HTR-8/SVneo (cell line): ENCODE results near the gene SCN7A.

Experiments used
- DNase-seq: peaks from one replicate; pipeline ENCODE4 v3.0.0; 2011; ENCODE audit warnings: low spot score, mixed read lengths; ENCODE audit not compliant: insufficient read length
- FAIRE-seq: peaks from 2 replicates; lab custom pipeline; 2011; peaks lifted over from hg19 to GRCh38; lab: Jason Lieb, UNC

SCN7A gene

GRCh38 chr2:166494140-166494624 is at the start of gene SCN7A:
SCN7A (minus strand) TSS chr2:166494249; CDS start chr2:166477696, 16,553 bp downstream.
- FAIRE-seq: no peak
- no peak for DNase-seq

- DNase-seq: peak; percentile 32
- FAIRE-seq: peak; percentile 40
These were observed 45.5 kb upstream of the SCN7A start for GRCh38 chr2:166539340-166540162.

DNA sequence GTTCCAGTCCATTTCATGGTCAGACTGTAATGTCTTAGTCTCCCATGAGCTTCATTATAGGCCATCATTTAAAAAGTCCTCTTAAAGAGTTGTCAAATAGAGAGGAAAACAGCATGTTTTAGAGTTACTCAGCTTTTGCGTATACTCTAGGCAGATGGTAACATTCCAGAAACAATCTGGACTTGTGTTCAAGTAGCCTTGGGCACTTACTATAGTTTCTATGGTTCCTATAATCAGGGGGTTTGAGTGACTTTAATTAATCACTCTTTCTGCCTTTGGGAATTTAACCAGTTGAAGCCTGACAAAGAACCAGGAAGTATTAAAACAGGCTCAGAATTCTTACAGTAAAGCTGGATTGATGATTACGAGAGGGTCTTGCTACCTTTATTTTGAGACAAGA is 42.1 kb upstream of the SCN7A start:
- no peak for FAIRE-seq
- DNase-seq: no peak

DNA sequence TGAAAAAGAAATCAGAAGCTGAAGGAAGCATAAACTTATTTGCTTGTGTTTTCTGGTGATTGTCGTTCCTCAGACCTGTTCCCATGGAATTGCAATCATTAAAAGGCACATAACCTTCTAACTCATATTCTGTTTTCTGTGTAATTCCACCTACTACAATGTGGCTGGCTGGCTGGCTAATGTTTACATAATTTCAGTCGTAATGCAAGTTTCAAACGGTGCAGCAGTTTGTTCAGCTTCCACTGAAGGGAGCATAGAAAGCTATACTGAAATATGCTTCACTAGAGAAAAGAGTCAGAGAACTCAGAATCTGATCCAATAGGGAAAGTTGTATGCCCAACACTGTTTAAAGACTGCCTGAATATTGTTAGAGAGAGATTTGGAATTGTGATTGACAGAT is 27.1 kb upstream of the SCN7A start:
- DNase-seq (no peak), FAIRE-seq (no peak)

DNA sequence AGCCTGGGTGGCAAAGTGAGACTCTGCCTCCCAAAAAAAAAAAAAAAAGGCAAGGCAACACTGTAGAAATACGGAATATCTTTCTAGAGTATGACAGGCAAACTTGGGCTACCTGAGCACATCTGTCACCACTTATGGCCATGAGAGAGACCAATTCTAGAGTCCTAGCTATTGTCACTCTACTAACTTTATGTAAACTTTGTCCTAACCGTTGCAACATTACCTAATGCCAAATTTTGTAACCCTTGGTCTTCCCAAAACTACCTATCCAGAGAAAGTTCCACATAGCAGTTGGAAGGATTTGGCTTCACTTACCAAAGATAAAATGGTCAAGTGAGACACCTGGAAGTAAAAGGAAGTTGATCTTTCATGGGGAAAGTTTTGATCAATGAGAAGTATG is 26.6 kb upstream of the SCN7A start:
- DNase-seq: no peak
- no peak for FAIRE-seq

- no peak for FAIRE-seq
- DNase-seq: no peak
These were observed 25.4 kb upstream of the SCN7A start for GRCh38 chr2:166519391-166519962.

DNA sequence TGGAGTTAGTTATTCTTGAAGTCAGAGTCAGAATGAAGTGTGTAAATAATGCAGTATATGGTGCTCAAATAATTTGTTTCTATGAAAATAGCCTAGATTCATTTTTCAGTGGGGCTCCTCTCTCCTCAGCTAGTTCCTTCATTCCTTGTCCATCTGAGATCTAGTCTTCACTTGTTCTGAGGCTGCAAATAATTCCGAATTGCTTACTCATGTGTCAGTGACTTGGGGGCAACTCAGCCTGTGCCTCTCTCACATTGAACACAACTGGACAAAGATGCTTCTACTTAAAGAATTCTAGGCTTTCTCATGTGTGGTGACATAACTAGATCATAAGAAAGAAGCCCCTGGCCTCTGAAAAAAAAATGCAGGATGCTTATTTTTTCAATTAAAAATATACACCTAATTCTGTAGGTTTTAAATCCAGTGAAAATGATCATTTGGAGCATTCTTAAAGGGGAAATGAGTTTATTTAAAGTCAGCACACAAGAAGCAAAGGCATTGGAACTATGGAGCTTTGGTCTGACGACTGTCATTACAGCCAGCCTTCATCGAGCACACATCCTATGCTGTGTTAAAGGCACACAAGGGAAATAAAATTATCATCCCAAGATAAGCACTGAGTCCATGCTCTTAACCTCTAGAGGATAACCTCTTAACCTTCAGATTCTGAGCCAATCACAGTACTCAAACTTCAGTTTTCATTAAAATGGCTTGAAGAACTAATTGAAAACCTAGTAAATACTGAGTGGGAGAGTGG is 24.8 kb upstream of the SCN7A start:
- DNase-seq (no peak), FAIRE-seq (no peak)

DNA sequence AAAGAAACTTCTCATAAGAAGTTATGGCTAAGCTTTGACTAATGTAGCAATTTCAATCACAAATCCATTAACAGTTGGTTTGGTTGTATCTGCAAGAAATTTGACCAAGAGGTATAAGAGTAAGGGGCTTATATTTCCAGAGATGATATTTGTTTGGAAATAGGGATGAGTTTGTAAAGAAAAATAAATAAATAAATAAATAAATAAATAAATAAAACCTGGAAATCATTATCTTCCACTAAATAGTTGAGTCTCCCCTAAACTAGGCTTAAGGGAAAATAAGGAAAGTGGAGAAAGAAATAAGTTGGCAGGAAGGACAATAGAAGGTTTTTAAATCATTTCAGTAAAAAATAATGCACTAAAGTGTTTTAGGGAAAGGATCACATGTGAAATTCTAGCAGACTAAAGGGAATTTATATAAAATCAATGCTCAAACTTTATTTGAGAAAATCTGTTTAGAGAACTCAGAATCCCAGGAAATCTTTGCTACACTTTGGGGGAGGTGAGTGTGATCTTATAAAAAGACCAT is 23.5 kb upstream of the SCN7A start:
- DNase-seq: no peak
- FAIRE-seq: no peak

GRCh38 chr2:166516712-166517303 is 22.8 kb upstream of the SCN7A start:
- FAIRE-seq: no peak
- no peak for DNase-seq

DNA sequence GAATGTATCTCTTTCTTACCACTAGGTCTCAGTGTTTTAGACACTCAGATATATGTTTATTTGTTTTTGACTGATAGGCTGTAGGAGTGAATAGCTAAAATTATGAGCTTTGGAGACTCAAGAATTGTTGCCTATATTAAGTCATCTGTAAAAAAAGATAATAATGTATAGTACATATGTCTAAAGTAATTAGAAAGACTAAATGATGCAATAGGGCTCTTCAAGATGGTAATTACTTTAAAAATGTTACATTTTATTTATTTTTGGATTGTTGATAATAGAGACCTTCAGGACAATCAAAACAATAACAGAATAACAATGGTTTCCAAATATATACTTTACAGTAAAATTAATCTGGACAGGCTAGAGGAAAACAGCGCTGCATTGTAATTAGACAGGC is 19.9 kb upstream of the SCN7A start:
- DNase-seq (no peak), FAIRE-seq (no peak)

DNA sequence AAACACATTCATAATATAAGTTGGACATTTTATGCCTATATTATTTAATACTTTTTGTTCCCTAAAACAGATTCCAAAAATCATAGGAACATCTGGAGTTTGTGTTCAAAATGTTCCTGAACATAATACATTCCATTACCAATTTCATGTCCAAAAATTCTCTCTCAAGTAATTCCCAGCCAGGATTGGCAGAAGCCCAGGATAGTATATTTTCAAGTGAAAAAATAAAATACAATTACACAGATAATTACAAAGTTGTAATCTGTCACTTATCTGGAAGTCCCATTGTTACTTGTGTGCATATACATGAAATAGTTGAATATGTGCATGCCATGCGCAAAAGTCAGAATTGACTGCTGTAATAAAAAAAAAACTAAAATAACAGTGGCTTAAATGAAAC is 5.2 kb upstream of the SCN7A start:
- FAIRE-seq: no peak

DNA sequence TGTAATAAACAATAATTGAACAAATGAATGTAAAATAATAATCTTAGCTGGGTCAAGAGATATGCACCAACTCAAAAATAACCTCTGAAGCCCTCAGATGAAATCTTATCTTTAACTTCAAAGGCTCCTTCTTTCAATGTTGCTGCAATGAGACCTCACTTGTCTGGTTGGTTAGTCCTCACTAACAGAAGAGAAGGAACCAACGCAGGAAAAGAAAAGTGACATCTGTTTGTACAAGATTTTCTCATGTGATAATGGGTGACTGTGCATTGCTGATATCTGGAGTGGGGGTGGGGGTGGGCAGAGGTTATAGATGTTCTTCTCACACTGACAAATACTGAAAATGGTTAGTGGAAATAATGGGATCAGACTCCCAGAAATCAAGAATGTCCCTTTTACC is 2.6 kb downstream of the SCN7A start:
- DNase-seq (no peak), FAIRE-seq (no peak)

More for the DNA sequence above, 5.2 kb upstream of the SCN7A start:
- DNase-seq: no peak

DNA sequence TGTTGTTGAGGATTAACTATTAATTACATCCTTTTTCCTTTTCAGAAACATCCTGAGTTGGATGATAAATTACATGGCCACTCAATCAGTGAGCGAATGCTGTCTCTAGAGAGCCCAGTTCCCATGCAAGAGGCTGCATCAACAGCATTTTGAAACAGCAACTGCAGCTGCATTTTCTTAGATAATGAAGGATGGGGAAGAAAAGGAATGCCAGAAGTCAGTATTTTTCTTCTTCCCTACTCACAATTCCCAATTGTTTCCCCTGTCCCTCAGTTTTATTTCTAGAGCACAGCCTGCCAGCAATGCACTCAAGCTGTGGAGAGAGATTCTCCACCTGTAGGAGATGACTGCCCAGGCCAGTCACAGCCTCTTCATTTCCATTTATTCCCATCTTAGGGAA is 6.9 kb downstream of the SCN7A start:
- FAIRE-seq (no peak), DNase-seq (no peak)

DNA sequence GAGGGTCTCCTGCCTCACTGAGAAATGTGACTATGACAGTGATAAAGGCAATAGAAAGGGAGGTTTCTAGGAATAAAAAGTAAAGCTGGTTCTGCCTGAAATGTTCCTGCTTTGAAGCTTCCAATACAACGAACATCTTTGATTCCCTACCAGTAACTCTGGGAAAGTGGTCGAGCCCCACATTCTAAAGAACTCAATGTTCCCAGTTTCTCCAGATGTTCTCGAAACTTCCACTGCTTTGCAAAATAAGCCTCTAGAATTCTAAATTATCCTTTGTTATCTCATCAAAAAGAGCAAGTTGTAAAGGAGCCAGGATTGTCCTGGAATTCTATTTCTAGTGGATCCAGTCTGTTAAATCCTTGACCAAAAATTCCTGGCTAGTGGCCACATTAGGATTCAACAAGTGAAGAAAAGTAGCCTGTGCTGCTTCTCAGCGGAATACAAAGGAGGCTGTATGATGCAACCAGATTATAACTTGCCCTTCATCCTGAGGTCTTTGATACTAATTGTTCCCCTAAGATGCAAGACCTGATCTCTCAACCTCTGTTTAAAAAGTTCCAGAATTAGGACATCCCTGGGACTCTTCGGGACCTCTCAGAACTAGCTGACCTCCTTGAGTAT is 8.4 kb downstream of the SCN7A start:
- DNase-seq (no peak), FAIRE-seq (no peak)

DNA sequence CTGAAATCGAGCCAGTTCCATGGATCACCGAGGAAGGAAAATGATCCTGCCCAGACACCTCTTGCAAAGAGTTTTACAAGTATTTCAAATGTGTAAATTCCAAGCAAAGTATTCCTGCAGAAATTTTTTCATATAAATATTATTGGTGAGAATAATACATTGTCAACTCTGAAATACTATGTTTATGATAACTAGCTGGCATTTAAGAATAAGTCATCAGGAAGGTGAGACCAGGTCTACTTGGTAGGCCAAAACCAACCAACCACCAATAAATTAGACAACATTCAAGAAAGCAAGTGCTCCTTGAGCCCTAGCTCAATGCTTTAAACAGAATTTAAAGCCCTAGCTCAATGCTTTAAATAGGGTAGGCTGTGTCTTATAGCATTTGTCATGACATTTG is 21.7 kb downstream of the SCN7A start:
- DNase-seq (no peak), FAIRE-seq (no peak)

DNA sequence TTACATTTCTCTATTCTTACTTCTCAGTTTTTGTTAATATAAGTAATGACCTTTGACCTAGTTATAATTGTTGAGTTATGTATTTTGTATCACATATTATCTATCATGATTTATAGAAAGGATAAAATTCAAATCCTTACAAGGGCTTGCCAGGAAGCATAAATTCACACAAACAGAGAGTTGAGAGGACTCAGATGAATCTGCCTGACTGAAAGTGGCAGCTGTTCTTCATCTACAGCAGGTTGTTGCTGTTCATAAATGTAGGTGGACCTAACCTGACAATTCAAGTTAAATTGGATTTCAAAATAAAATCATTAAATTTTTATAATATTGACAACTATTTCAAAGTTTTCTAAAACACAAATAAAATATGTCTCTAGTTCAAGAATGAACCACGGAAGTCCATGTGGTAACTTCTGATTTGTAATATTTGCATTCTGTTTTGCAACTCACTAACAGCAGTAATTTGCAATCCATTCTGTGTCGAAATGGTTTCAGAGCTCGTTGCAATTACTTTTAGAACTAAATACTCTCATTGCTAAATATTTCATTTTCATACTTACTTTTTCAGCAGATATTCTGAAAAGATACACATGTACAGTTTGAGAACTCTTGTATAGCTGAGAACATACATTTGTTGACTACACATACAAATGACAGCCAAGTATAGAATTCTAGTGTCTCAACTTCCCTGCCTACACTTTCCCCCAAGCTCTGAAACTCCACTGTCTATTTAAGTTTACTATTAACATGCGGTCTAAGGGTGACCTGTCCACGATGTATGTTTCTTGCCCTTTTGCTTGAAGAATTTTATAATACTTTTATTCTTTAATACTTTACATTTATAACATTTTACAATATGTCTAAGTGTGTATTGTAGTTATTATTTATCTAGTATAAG is 25.7 kb downstream of the SCN7A start:
- no peak for FAIRE-seq

DNA sequence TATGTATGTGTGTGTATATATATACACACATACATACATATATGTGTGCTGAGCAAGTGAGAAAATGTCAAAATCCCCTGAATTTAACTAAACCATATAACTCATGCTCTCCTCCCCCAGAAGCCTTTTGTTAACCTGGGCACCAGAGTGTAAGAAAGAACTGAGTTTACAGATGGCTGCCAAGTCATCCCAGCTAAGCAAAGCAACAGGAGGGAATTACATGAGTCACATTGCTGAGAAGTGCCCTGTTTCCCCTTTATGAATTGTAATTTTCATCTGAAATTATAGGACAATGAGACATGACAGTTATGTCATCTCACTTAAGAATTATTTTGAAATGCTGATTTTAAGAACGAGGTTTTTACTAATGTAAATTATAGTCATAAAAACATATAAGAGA is 29.9 kb downstream of the SCN7A start:
- FAIRE-seq (no peak), DNase-seq (no peak)

More for the DNA sequence above, 25.7 kb downstream of the SCN7A start:
- DNase-seq: no peak

DNA sequence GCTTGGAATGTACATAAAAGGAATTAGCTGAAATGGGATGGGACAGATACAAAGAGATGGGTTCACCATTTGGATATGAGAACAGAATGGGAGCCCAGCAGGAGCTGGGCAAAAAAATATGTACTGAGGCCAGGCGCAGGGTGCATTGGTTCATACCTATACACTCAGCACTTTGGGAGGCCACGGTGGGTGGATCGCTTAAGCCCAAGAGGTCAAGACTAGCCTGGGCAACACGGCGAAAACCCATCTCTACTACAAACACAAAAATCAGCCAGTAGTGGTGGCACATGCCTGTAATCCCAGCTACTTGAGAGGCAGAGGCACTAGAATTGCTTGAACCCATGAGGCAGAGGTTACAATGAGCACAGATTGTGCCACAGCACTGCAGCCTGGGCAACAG is 30.4 kb downstream of the SCN7A start:
- DNase-seq (no peak), FAIRE-seq (no peak)

- DNase-seq: no peak
- no peak for FAIRE-seq
These were observed 35.4 kb downstream of the SCN7A start for GRCh38 chr2:166458674-166459073.
